GM12878 (cell line): ENCODE results near the gene KLC3. TPM values are rescaled to one million over a fixed set of nuclear protein-coding genes. Genes with fewer than 3 reads are reported as not detected.

Experiments used
- ATAC-seq: fragments of 200-7000 bp; cut with Tn5 transposase; 3 replicates; pipeline ENCODE4 v1.9.1; 2020; ENCODE audit warnings: mild to moderate bottlenecking, moderate library complexity
- BruUV-seq: library from RNA; stranded (reverse); fragments of 400-500 nt; replicated peaks from 2 replicates; lab custom pipeline; 2021; lab: Mats Ljungman, UMichigan
- CTCF ChIA-PET: fragments of 300-600 bp; sonication (Branson Sonifier 250); formaldehyde crosslinking; extraction: SDS; loops from one replicate; lab custom pipeline; 2021; ENCODE audit warnings: inconsistent platforms; lab: Yijun Ruan, JAX
- POLR2A ChIA-PET: fragments of 350-600 bp; formaldehyde crosslinking; extraction: SDS; loops from one replicate; lab custom pipeline; 2021; ENCODE audit warnings: inconsistent platforms; lab: Charles Lee
- RAD21 ChIA-PET: fragments of 300-600 bp; sonication (Branson Sonifier 250); formaldehyde crosslinking; loops from one replicate; lab custom pipeline; 2023; ENCODE audit warnings: antibody characterized with exemption; ENCODE audit not compliant: unreplicated experiment; lab: Charles Lee
- SMC1A ChIA-PET: fragments of 300-600 bp; sonication (Branson Sonifier 250); formaldehyde crosslinking; loops from one replicate; lab custom pipeline; 2023; ENCODE audit not compliant: unreplicated experiment, uncharacterized antibody; lab: Charles Lee
- DNase-seq: peaks from one replicate; pipeline ENCODE4 v3.0.0-alpha.2; 2011; ENCODE audit warnings: low read depth, low spot score
- FAIRE-seq: peaks from 3 replicates; lab custom pipeline; 2011; peaks lifted over from hg19 to GRCh38; lab: Jason Lieb, UNC
- H2AFZ ChIP-seq: 2 replicates; pipeline ENCODE4 v1.6.0; 2011; ENCODE audit warnings: low read depth, low read length, control low read depth; ENCODE audit not compliant: control insufficient read depth
- H3K27ac ChIP-seq: 2 replicates; pipeline ENCODE4 v1.5.1; 2011; ENCODE audit warnings: control low read depth; ENCODE audit not compliant: control insufficient read depth, insufficient read depth
- H3K27me3 ChIP-seq, 2 experiments: replicated peaks in 1 of 2; 2 replicates each; pipeline versions ENCODE4 v1.6.0 to v1.6.1; 2011; ENCODE audit warnings: low read length in 1 of 2; ENCODE audit not compliant: control insufficient read depth in 2 of 2, insufficient read depth in 2 of 2
- H3K36me3 ChIP-seq, 2 experiments: 2 replicates each; pipeline ENCODE4 v1.5.1; 2011; ENCODE audit warnings: low read length in 1 of 2; ENCODE audit not compliant: control insufficient read depth in 2 of 2, insufficient read depth in 2 of 2
- H3K4me1 ChIP-seq: 2 replicates; pipeline ENCODE4 v1.6.1; 2011; ENCODE audit warnings: mild to moderate bottlenecking, low read length, moderate library complexity, mixed read lengths; ENCODE audit not compliant: control insufficient read depth, insufficient read depth
- H3K4me2 ChIP-seq: 2 replicates; pipeline ENCODE4 v1.6.0; 2011; ENCODE audit warnings: control low read depth; ENCODE audit not compliant: control insufficient read depth, insufficient read depth
- H3K4me3 ChIP-seq: fragments of 200-600 bp; sonication (generic); 2 replicates; pipeline ENCODE4 v1.5.1; 2016
- H3K79me2 ChIP-seq: 2 replicates; pipeline ENCODE4 v1.6.0; 2011; ENCODE audit warnings: low read length; ENCODE audit not compliant: control insufficient read depth, insufficient read depth
- H3K9ac ChIP-seq: 2 replicates; pipeline ENCODE4 v1.8.0; 2011; ENCODE audit warnings: low read length, control low read depth, mixed read lengths; ENCODE audit not compliant: control insufficient read depth, insufficient read depth
- H3K9me3 ChIP-seq: replicated peaks from 3 replicates; pipeline ENCODE4 v1.5.1; 2011; ENCODE audit warnings: mild to moderate bottlenecking, low read length; ENCODE audit not compliant: control insufficient read depth, insufficient read depth
- H4K20me1 ChIP-seq: 2 replicates; pipeline ENCODE4 v1.6.0; 2011; ENCODE audit not compliant: control insufficient read depth, insufficient read depth
- ATF3 ChIP-seq: IDR thresholded peaks from 2 replicates; pipeline ENCODE4 v1.6.1; 2011; ENCODE audit warnings: low read depth, mild to moderate bottlenecking, low read length, moderate library complexity, borderline replicate concordance; ENCODE audit errors: extremely low read depth
- CBFB ChIP-seq: IDR thresholded peaks from 2 replicates; pipeline ENCODE4 v1.6.1; 2016; ENCODE audit warnings: antibody characterized with exemption, low read depth
- EED ChIP-seq: sonication (generic); IDR thresholded peaks from 2 replicates; pipeline ENCODE4 v1.6.1; 2016; ENCODE audit warnings: antibody characterized with exemption, low read depth
- IKZF1 ChIP-seq: fragments of 450-650 bp; conservative IDR thresholded peaks from 2 replicates; pipeline ENCODE4 v1.6.1; 2017; ENCODE audit warnings: antibody characterized with exemption, mild to moderate bottlenecking
- MTA2 ChIP-seq: fragments of 450-650 bp; IDR thresholded peaks from 2 replicates; pipeline ENCODE4 v1.6.1; 2016; ENCODE audit warnings: low read depth, mild to moderate bottlenecking, moderate library complexity
- PAX5 ChIP-seq: IDR thresholded peaks from 2 replicates; pipeline ENCODE4 v1.6.1; 2011; ENCODE audit warnings: low read depth, low read length, borderline replicate concordance
- PKNOX1 ChIP-seq: fragments of 450-650 bp; IDR thresholded peaks from 2 replicates; pipeline ENCODE4 v1.6.1; 2016; ENCODE audit warnings: mild to moderate bottlenecking
- RFX5 ChIP-seq: IDR thresholded peaks from 2 replicates; pipeline ENCODE4 v1.6.1; 2011; ENCODE audit warnings: low read depth, low read length, improper control_type of control experiment
- RUNX3 ChIP-seq: IDR thresholded peaks from 2 replicates; pipeline ENCODE4 v1.6.1; 2012; ENCODE audit warnings: low read length, inconsistent platforms
- SIX5 ChIP-seq: IDR thresholded peaks from 2 replicates; pipeline ENCODE4 v1.6.1; 2011; ENCODE audit warnings: mild to moderate bottlenecking, low read depth, low read length, moderate library complexity; ENCODE audit not compliant: severe bottlenecking
- ZNF217 ChIP-seq: fragments of 450-650 bp; IDR thresholded peaks from 2 replicates; pipeline ENCODE4 v1.6.1; 2017; ENCODE audit warnings: antibody characterized with exemption, mild to moderate bottlenecking
- WGBS: methylation state at CpG from one replicate; pipeline ENCODE4 v1.1.6; 2016; ENCODE audit warnings: low lambda C conversion rate; ENCODE audit not compliant: insufficient replicate concordance, insufficient coverage; ENCODE audit errors: missing lambda C conversion rate; 5-methylcytosine and 5-hydroxymethylcytosine counted together
- in situ Hi-C: fragments of 300-500 bp; cut with MboI; formaldehyde crosslinking; loops from 9 replicates; pipeline ENCODE4 v1.14.3; 2018; ENCODE audit warnings: mixed read lengths
- intact Hi-C: fragments of 100-400 bp; cut with micrococcal nuclease; formaldehyde crosslinking; loops from one replicate; pipeline ENCODE4 v1.14.2; 2022; ENCODE audit not compliant: unreplicated experiment
- polyA plus RNA-seq, 11 experiments: library from polyadenylated mRNA; depleted of rRNA in 4 of 11; unstranded in 6 of 11; stranded (reverse) in 5 of 11; fragments of >200 nt; fragmentation: Nextera tagmentation in 4 of 11; fragmentation: Illumina TruSeq in 1 of 11; extraction: Ambion mirVana in 4 of 11; extraction: Trizol in 1 of 11; gene quantifications; 1 replicate in 1 of 11; 2 replicates in 10 of 11; pipeline versions ENCODE4 v1.2.1 to v1.2.3, GENCODE V29; 2011 to 2016; ENCODE audit warnings: inconsistent platforms in 2 of 11, missing spikeins in 2 of 11, low read depth in 1 of 11
- total RNA-seq, 4 experiments: library from RNA; depleted of rRNA in 3 of 4; stranded (reverse); fragments of >200 nt in 3 of 4; fragmentation: Illumina TruSeq in 1 of 4; extraction: Trizol in 1 of 4; gene quantifications; 2 replicates each; pipeline versions ENCODE4 v1.2.1 to v1.2.3, GENCODE V29; 2013 to 2021
- TF ChIP-seq, protein P1 (sequence below): fragments of 450-650 bp; IDR thresholded peaks from 2 replicates; pipeline ENCODE4 v1.6.1; 2017; ENCODE audit warnings: low read depth, mild to moderate bottlenecking, moderate library complexity
- TF ChIP-seq, protein P2 (sequence below): IDR thresholded peaks from 2 replicates; pipeline ENCODE4 v1.6.1; 2012; ENCODE audit warnings: improper control_type of control experiment, low read depth, low read length; ENCODE audit not compliant: insufficient replicate concordance

KLC3 gene
- total and polyA plus RNA-seq, 10 of the 15 experiments (the other 5 are each of a cell fraction or from before 2014, with no cell fraction given), result 0.03 to 0.38 (median 0.28) TPM; not detected in 5

DNA sequence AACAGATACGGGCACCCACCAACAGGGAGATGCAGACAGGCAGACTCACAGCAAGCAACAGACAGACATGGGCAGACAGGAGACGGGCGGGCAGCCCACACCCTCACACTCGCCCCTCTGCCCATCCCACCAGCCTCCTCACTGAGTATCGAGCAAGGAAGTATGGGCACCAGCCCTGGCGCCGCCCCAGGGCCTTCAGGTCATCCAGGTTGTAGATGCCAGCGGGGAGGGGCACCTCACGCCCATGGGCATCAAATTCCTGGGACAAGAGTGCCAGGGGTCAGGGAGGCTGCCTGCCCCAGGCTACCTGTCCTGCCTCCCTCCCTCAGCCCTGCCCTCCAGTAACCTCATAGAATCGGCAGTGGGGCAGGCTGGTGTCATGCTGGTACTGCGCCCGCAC lies 24.1 kb downstream of the KLC3 start:
- H3K4me3 ChIP-seq, result no peak overlapping the region
- no peaks in the 10 kb centered on the region for H3K9me3 ChIP-seq
- in situ Hi-C loops (no loop called here), intact Hi-C loops (no loop called here)
- no peaks in the 10 kb centered on the region for H3K27me3 ChIP-seq
- ChIA-PET POLR2A (no interaction called here), SMC1A (no interaction called here), CTCF (no interaction called here), RAD21 (no interaction called here)
- H4K20me1 ChIP-seq, result no peaks in the 10 kb centered on the region
- H3K4me2 ChIP-seq, result no peak overlapping the region
- ATAC-seq (no peak), DNase-seq (no peak), FAIRE-seq (no peak)
- H3K9ac ChIP-seq, result no peak overlapping the region
- H2AFZ ChIP-seq, result no peak overlapping the region
- H3K4me1 ChIP-seq, result no peaks in the 10 kb centered on the region; the same call in 1 of the 2 replicates
- H3K79me2 ChIP-seq, result peaks cover 4% of the 10 kb centered on the region
- no TSS peak for BruUV-seq
- no peak overlapping the region for H3K27ac ChIP-seq
- peaks cover 0 to 4% of the 10 kb centered on the region in 2 experiments; a peak in 2 of 4 replicates for H3K36me3 ChIP-seq
- 89% methylated on average over 12 of the region's 12 CpGs for WGBS
- TF ChIP-seq, protein P1, sequence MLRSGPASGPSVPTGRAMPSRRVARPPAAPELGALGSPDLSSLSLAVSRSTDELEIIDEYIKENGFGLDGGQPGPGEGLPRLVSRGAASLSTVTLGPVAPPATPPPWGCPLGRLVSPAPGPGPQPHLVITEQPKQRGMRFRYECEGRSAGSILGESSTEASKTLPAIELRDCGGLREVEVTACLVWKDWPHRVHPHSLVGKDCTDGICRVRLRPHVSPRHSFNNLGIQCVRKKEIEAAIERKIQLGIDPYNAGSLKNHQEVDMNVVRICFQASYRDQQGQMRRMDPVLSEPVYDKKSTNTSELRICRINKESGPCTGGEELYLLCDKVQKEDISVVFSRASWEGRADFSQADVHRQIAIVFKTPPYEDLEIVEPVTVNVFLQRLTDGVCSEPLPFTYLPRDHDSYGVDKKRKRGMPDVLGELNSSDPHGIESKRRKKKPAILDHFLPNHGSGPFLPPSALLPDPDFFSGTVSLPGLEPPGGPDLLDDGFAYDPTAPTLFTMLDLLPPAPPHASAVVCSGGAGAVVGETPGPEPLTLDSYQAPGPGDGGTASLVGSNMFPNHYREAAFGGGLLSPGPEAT, result no peak
- no peak for TF ChIP-seq ATF3
- TF ChIP-seq IKZF1, result no peak
- TF ChIP-seq SIX5, result no peak
- no peak for TF ChIP-seq ZNF217
- no peak for TF ChIP-seq RUNX3
- TF ChIP-seq RFX5, result no peak
- TF ChIP-seq MTA2, result no peak
- TF ChIP-seq CBFB, result no peak
- no peak for TF ChIP-seq EED
- no peak for TF ChIP-seq PAX5
- no peak for TF ChIP-seq PKNOX1
- TF ChIP-seq, protein P2, sequence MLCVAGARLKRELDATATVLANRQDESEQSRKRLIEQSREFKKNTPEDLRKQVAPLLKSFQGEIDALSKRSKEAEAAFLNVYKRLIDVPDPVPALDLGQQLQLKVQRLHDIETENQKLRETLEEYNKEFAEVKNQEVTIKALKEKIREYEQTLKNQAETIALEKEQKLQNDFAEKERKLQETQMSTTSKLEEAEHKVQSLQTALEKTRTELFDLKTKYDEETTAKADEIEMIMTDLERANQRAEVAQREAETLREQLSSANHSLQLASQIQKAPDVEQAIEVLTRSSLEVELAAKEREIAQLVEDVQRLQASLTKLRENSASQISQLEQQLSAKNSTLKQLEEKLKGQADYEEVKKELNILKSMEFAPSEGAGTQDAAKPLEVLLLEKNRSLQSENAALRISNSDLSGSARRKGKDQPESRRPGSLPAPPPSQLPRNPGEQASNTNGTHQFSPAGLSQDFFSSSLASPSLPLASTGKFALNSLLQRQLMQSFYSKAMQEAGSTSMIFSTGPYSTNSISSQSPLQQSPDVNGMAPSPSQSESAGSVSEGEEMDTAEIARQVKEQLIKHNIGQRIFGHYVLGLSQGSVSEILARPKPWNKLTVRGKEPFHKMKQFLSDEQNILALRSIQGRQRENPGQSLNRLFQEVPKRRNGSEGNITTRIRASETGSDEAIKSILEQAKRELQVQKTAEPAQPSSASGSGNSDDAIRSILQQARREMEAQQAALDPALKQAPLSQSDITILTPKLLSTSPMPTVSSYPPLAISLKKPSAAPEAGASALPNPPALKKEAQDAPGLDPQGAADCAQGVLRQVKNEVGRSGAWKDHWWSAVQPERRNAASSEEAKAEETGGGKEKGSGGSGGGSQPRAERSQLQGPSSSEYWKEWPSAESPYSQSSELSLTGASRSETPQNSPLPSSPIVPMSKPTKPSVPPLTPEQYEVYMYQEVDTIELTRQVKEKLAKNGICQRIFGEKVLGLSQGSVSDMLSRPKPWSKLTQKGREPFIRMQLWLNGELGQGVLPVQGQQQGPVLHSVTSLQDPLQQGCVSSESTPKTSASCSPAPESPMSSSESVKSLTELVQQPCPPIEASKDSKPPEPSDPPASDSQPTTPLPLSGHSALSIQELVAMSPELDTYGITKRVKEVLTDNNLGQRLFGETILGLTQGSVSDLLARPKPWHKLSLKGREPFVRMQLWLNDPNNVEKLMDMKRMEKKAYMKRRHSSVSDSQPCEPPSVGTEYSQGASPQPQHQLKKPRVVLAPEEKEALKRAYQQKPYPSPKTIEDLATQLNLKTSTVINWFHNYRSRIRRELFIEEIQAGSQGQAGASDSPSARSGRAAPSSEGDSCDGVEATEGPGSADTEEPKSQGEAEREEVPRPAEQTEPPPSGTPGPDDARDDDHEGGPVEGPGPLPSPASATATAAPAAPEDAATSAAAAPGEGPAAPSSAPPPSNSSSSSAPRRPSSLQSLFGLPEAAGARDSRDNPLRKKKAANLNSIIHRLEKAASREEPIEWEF, result no peak
